Lower leg skin (tissue), 3 donors: Measurements from ENCODE around the gene SREBF1.

Experiments used
- CTCF ChIP-seq, 3 donors: fragments of 450-650 bp; IDR thresholded peaks; one replicate each; pipeline ENCODE4 v1.5.1; 2016; ENCODE audit warnings: antibody characterized with exemption in 3 of 3, mild to moderate bottlenecking in 3 of 3, moderate library complexity in 2 of 3
- POLR2A ChIP-seq, 2 donors: fragments of 450-650 bp; IDR thresholded peaks; one replicate each; pipeline ENCODE4 v1.6.1; 2016 to 2017; ENCODE audit warnings: antibody characterized with exemption in 2 of 2, mild to moderate bottlenecking in 1 of 2, moderate library complexity in 1 of 2

- TF ChIP-seq POLR2A (IDR thresholded peaks at IDR 0.05) (no peak), CTCF (IDR thresholded peaks at IDR 0.05) (no peak)
These were observed 47.0 kb upstream of the SREBF1 start for GRCh38 chr17:17883801-17884200.
